Common myeloid progenitor, CD34-positive (primary cell): Measurements from ENCODE around the gene NOL4L.
"Not testable (repeated sequence)": the region's sequence is repeated elsewhere in the genome, so short reads cannot be mapped to it uniquely, and the experiment has no call there.

ENCODE experiments used
- CTCF ChIA-PET: fragments of 350-600 bp; sonication (Branson Sonifier 250); formaldehyde crosslinking; loops from one replicate; lab custom pipeline; 2021; ENCODE audit warnings: antibody characterized with exemption; lab: Charles Lee
- POLR2A ChIA-PET: fragments of 350-600 bp; sonication (Branson Sonifier 250); formaldehyde crosslinking; loops from one replicate; lab custom pipeline; 2021; ENCODE audit warnings: antibody characterized with exemption; lab: Charles Lee
- DNase-seq, 3 donors: peaks; one replicate each; pipeline versions ENCODE4 v3.0.0 to v3.0.0-alpha.2; 2013
- H3K27ac ChIP-seq, 2 experiments: 1 replicate in 1 of 2; 2 replicates in 1 of 2; pipeline ENCODE4 v1.7.0; 2013; ENCODE audit warnings: inconsistent platforms in 2 of 2, low read length in 2 of 2, mild to moderate bottlenecking in 2 of 2, low read depth in 1 of 2, moderate library complexity in 1 of 2; ENCODE audit not compliant: severe bottlenecking in 2 of 2, insufficient read depth in 1 of 2, poor library complexity in 1 of 2
- H3K27me3 ChIP-seq, 5 experiments: replicated peaks in 2 of 5; 1 replicate in 3 of 5; 2 replicates in 2 of 5; pipeline versions ENCODE4 v1.6.1 to v1.7.0; 2013; ENCODE audit warnings: low read length in 4 of 5, mild to moderate bottlenecking in 2 of 5, moderate library complexity in 2 of 5, inconsistent platforms in 1 of 5; ENCODE audit not compliant: insufficient read depth in 5 of 5, control insufficient read depth in 4 of 5
- H3K36me3 ChIP-seq, 4 experiments: 1 replicate in 2 of 4; 2 replicates in 2 of 4; pipeline versions ENCODE4 v1.6.1 to v1.7.0; 2013; ENCODE audit warnings: low read length in 3 of 4, control low read depth in 1 of 4, mild to moderate bottlenecking in 1 of 4; ENCODE audit not compliant: control insufficient read depth in 4 of 4, insufficient read depth in 4 of 4
- H3K4me1 ChIP-seq, 4 experiments: 1 replicate in 3 of 4; 2 replicates in 1 of 4; pipeline versions ENCODE4 v1.6.1 to v1.7.1; 2013; ENCODE audit warnings: low read length in 3 of 4, mild to moderate bottlenecking in 3 of 4, control low read depth in 1 of 4, inconsistent platforms in 1 of 4, moderate library complexity in 1 of 4; ENCODE audit not compliant: control insufficient read depth in 4 of 4, insufficient read depth in 4 of 4; ENCODE audit errors: control extremely low read depth in 1 of 4
- H3K4me3 ChIP-seq, 7 experiments: 1 replicate in 4 of 7; 2 replicates in 3 of 7; pipeline versions ENCODE4 v1.5.1 to v1.7.0; 2013; ENCODE audit warnings: mild to moderate bottlenecking in 7 of 7, low read length in 6 of 7, moderate library complexity in 6 of 7, inconsistent platforms in 2 of 7, low read depth in 2 of 7, control low read depth in 1 of 7; ENCODE audit not compliant: insufficient read depth in 4 of 7, control insufficient read depth in 1 of 7; ENCODE audit errors: extremely low read depth in 1 of 7
- H3K9me3 ChIP-seq, 5 experiments: 1 replicate in 4 of 5; 2 replicates in 1 of 5; pipeline versions ENCODE4 v1.6.1 to v1.7.1; 2013; ENCODE audit warnings: low read length in 4 of 5, mild to moderate bottlenecking in 2 of 5, inconsistent platforms in 1 of 5, low read depth in 1 of 5, moderate library complexity in 1 of 5; ENCODE audit not compliant: control insufficient read depth in 4 of 5, insufficient read depth in 2 of 5; ENCODE audit errors: control extremely low read depth in 1 of 5
- WGBS: methylation state at CpG from one replicate; pipeline ENCODE4 v1.1.5; 2013; ENCODE audit not compliant: insufficient coverage; 5-methylcytosine and 5-hydroxymethylcytosine counted together

Gene NOL4L

GRCh38 chr20:32407131-32407750 lies 177.9 kb downstream of the NOL4L start:
- not testable (repeated sequence) for H3K4me1 ChIP-seq, DNase-seq, H3K27ac ChIP-seq, H3K27me3 ChIP-seq, H3K4me3 ChIP-seq, H3K9me3 ChIP-seq
- ChIA-PET POLR2A (interaction anchor here (0.6 kb wide), 1 partner anchor 279 kb away, joined by 3 read pairs; no protein-coding TSS in a partner anchor), CTCF (interaction anchor here (1.2 kb wide), 1 partner anchor 8 kb away, joined by 3 read pairs; no protein-coding TSS in a partner anchor)
- H3K36me3 ChIP-seq = peaks cover 4 to 16% (median 13%) of the 10 kb centered on the region in 4 experiments
- WGBS = 100% methylated on average over 3 of the region's 9 CpGs

- 100% methylated on average over 3 of the region's 4 CpGs for WGBS
- ChIA-PET CTCF (interaction anchor here (1.2 to 2.9 kb wide), 4 partner anchors 8 to 30 kb away, joined by 3 to 9 read pairs (median 6); no protein-coding TSS in a partner anchor), POLR2A (interaction anchor here (0.6 kb wide), 1 partner anchor 417 kb away, joined by 3 read pairs; no protein-coding TSS in a partner anchor)
- H3K36me3 ChIP-seq = peaks cover 4 to 17% (median 16%) of the 10 kb centered on the region in 4 experiments
- H3K4me3 ChIP-seq = no peak overlapping the region
- no peak overlapping the region for H3K27ac ChIP-seq
- no peak for DNase-seq
- H3K27me3 ChIP-seq = no peaks in the 10 kb centered on the region
- peaks cover under 1 to 4% (median 2%) of the 10 kb centered on the region in 4 experiments for H3K4me1 ChIP-seq
- H3K9me3 ChIP-seq = no peaks in the 10 kb centered on the region
Measured at GRCh38 chr20:32406701-32407100, 178.4 kb downstream of the NOL4L start.

GRCh38 chr20:32404017-32404416 lies 181.1 kb downstream of the NOL4L start:
- Histone ChIP-seq H3K9me3 (no peaks in the 10 kb centered on the region), H3K27me3 (no peaks in the 10 kb centered on the region), H3K4me1 (no peaks in the 10 kb centered on the region), H3K4me3 (no peak overlapping the region), H3K36me3 (peaks cover 10 to 27% (median 13%) of the 10 kb centered on the region in 4 experiments), H3K27ac (no peak overlapping the region)
- CTCF ChIA-PET = interaction anchor here (0.9 to 2.9 kb wide), 4 partner anchors 9 to 32 kb away, joined by 3 to 9 read pairs (median 7); no protein-coding TSS in a partner anchor
- POLR2A ChIA-PET = no interaction called here
- DNase-seq = no peak
- WGBS = no CpG with 5 or more reads among the region's 2 CpGs

- Histone ChIP-seq H3K36me3 (peaks cover 7 to 15% (median 13%) of the 10 kb centered on the region in 4 experiments), H3K9me3 (peaks cover 0 to 6% (median 1%) of the 10 kb centered on the region in 5 experiments), H3K4me1 (no peaks in the 10 kb centered on the region), H3K4me3 (no peak overlapping the region), H3K27me3 (no peaks in the 10 kb centered on the region), H3K27ac (no peak overlapping the region)
- WGBS = 100% methylated on average over 1 of the region's 1 CpG
- DNase-seq = no peak
- ChIA-PET POLR2A (no interaction called here), CTCF (interaction anchor here (0.7 to 1.7 kb wide), 3 partner anchors 9 to 11 kb away, joined by 3 to 4 read pairs (median 3); no protein-coding TSS in a partner anchor)
Measured at GRCh38 chr20:32400476-32400875, 184.7 kb downstream of the NOL4L start.

GRCh38 chr20:32397567-32398084 lies 187.5 kb downstream of the NOL4L start:
- peak in 2 of 3 donors; percentile 11 to 50 for DNase-seq
- H3K36me3 ChIP-seq = peaks cover 10 to 25% (median 18%) of the 10 kb centered on the region in 4 experiments
- CTCF ChIA-PET = interaction anchor here (1.6 kb wide), 1 partner anchor 12 kb away, joined by 3 read pairs; no protein-coding TSS in a partner anchor
- POLR2A ChIA-PET = no interaction called here
- WGBS = 97% methylated on average over 6 of the region's 11 CpGs
- H3K27ac ChIP-seq = no peak overlapping the region
- H3K9me3 ChIP-seq = peaks cover 0 to 14% (median 7%) of the 10 kb centered on the region in 5 experiments
- no peaks in the 10 kb centered on the region for H3K4me1 ChIP-seq
- no peaks in the 10 kb centered on the region for H3K27me3 ChIP-seq
- no peak overlapping the region for H3K4me3 ChIP-seq

- CTCF ChIA-PET = interaction anchor here (0.6 to 1.6 kb wide), 2 partner anchors 8 to 12 kb away, joined by 3 read pairs; no protein-coding TSS in a partner anchor
- Histone ChIP-seq H3K27ac (no peak overlapping the region), H3K4me1 (peaks cover 0 to under 1% (median 0%) of the 10 kb centered on the region in 4 experiments), H3K36me3 (peaks cover 12 to 25% (median 13%) of the 10 kb centered on the region in 4 experiments), H3K27me3 (no peaks in the 10 kb centered on the region), H3K4me3 (no peak overlapping the region), H3K9me3 (peaks cover 0 to 14% (median 7%) of the 10 kb centered on the region in 5 experiments)
- DNase-seq = no peak
- no CpG with 5 or more reads among the region's 3 CpGs for WGBS
- POLR2A ChIA-PET = interaction anchor here (0.9 kb wide), 1 partner anchor 19 kb away, joined by 3 read pairs; no protein-coding TSS in a partner anchor
Measured at GRCh38 chr20:32396646-32397160, 188.4 kb downstream of the NOL4L start.
